Smooth muscle cell (in vitro differentiated cells): ENCODE results near the gene STK11. TPM values are rescaled to one million over a fixed set of nuclear protein-coding genes. Genes with fewer than 3 reads are reported as not detected.

ENCODE experiments used
- DNase-seq: peaks from one replicate; lab custom pipeline; 2025; ENCODE audit not compliant: unreplicated experiment; lab: John Stamatoyannopoulos, UW
- H2AFZ ChIP-seq: fragments of 200-600 bp; sonication (generic); 2 replicates; pipeline ENCODE4 v1.6.0; 2016; ENCODE audit warnings: antibody characterized with exemption, low read depth, mild to moderate bottlenecking
- H3F3A ChIP-seq: fragments of 200-600 bp; sonication (generic); 2 replicates; pipeline ENCODE4 v1.6.0; 2017; ENCODE audit warnings: antibody characterized with exemption, low read depth
- H3K27ac ChIP-seq: fragments of 200-600 bp; sonication (generic); 2 replicates; pipeline ENCODE4 v1.5.1; 2016; ENCODE audit warnings: low read depth, mild to moderate bottlenecking
- H3K27me3 ChIP-seq: fragments of 200-600 bp; sonication (generic); 2 replicates; pipeline ENCODE4 v1.6.1; 2016; ENCODE audit warnings: low read depth, mild to moderate bottlenecking
- H3K36me3 ChIP-seq: fragments of 200-600 bp; sonication (generic); 2 replicates; pipeline ENCODE4 v1.5.1; 2016; ENCODE audit warnings: low read depth
- H3K4me1 ChIP-seq: fragments of 200-600 bp; sonication (generic); 2 replicates; pipeline ENCODE4 v1.5.1; 2016; ENCODE audit warnings: low read depth
- H3K4me2 ChIP-seq: fragments of 200-600 bp; sonication (generic); 2 replicates; pipeline ENCODE4 v1.6.0; 2016; ENCODE audit warnings: mild to moderate bottlenecking
- H3K4me3 ChIP-seq: fragments of 200-600 bp; sonication (generic); 2 replicates; pipeline ENCODE4 v1.5.1; 2016; ENCODE audit warnings: mild to moderate bottlenecking
- H3K79me2 ChIP-seq: fragments of 200-600 bp; sonication (generic); 2 replicates; pipeline ENCODE4 v1.6.0; 2016; ENCODE audit warnings: low read depth, mild to moderate bottlenecking
- H3K9ac ChIP-seq: fragments of 200-600 bp; sonication (generic); 2 replicates; pipeline ENCODE4 v1.6.0; 2016; ENCODE audit warnings: low read depth
- H3K9me3 ChIP-seq: fragments of 200-600 bp; sonication (generic); replicated peaks from 2 replicates; pipeline ENCODE4 v1.5.1; 2016; ENCODE audit warnings: low read depth
- H4K20me1 ChIP-seq: fragments of 200-600 bp; sonication (generic); 2 replicates; pipeline ENCODE4 v1.6.0; 2016; ENCODE audit warnings: low read depth
- CTCF ChIP-seq: fragments of 200-600 bp; sonication (generic); IDR thresholded peaks from 2 replicates; pipeline ENCODE4 v1.5.1; 2017; ENCODE audit warnings: borderline replicate concordance, mild to moderate bottlenecking, antibody characterized with exemption; ENCODE audit not compliant: insufficient read depth, poor library complexity, severe bottlenecking
- WGBS: methylation state at CpG from one replicate; pipeline ENCODE4 v1.1.7; 2016; ENCODE audit warnings: low lambda C conversion rate; 5-methylcytosine and 5-hydroxymethylcytosine counted together
- polyA plus RNA-seq: library from polyadenylated mRNA; unstranded; fragments of >200 nt; fragmentation: Nextera tagmentation; extraction: Ambion mirVana; gene quantifications from 2 replicates; pipeline ENCODE4 v1.2.1, GENCODE V29; 2016
- total RNA-seq: library from RNA; depleted of rRNA; stranded (reverse); fragments of >200 nt; gene quantifications from 2 replicates; pipeline ENCODE4 v1.2.3, GENCODE V29; 2014

Gene STK11
- total and polyA plus RNA-seq, 2 experiments from 2014 or later: 23.6 to 62.3 TPM

- no peak overlapping the region for H3K4me2 ChIP-seq
- no peak for TF ChIP-seq CTCF
- H3K4me1 ChIP-seq: no peaks in the 10 kb centered on the region
- H3K27me3 ChIP-seq: no peaks in the 10 kb centered on the region
- 94% methylated on average over 43 of the region's 61 CpGs for WGBS
- H3K9me3 ChIP-seq: no peaks in the 10 kb centered on the region
- no peak overlapping the region for H3K27ac ChIP-seq
- peaks cover 8% of the 10 kb centered on the region for H3F3A ChIP-seq
- peaks cover 50% of the 10 kb centered on the region for H4K20me1 ChIP-seq
- DNase-seq: no peak
- H3K79me2 ChIP-seq: no peaks in the 10 kb centered on the region
- H3K9ac ChIP-seq: no peak overlapping the region
- no peak overlapping the region for H3K4me3 ChIP-seq
- no peak overlapping the region for H2AFZ ChIP-seq
- no peaks in the 10 kb centered on the region for H3K36me3 ChIP-seq
These were observed 24.6 kb downstream of the STK11 start for GRCh38 chr19:1229924-1230782.

- Histone ChIP-seq H3K4me3 (no peak overlapping the region), H3F3A (peaks cover 8% of the 10 kb centered on the region), H3K79me2 (peaks cover 4% of the 10 kb centered on the region), H2AFZ (no peak overlapping the region), H3K4me2 (no peak overlapping the region), H3K9me3 (no peaks in the 10 kb centered on the region), H3K4me1 (no peaks in the 10 kb centered on the region), H4K20me1 (peaks cover 51% of the 10 kb centered on the region), H3K27ac (no peak overlapping the region), H3K36me3 (no peaks in the 10 kb centered on the region), H3K9ac (no peak overlapping the region), H3K27me3 (no peaks in the 10 kb centered on the region)
- 97% methylated on average over 16 of the region's 38 CpGs for WGBS
- no peak for DNase-seq
- TF ChIP-seq CTCF: no peak
These were observed 25.4 kb downstream of the STK11 start for GRCh38 chr19:1230783-1231489.

- DNase-seq: no peak
- H3K79me2 ChIP-seq: peaks cover 4% of the 10 kb centered on the region
- H3K9me3 ChIP-seq: no peaks in the 10 kb centered on the region
- H2AFZ ChIP-seq: no peak overlapping the region
- H3K27me3 ChIP-seq: no peaks in the 10 kb centered on the region
- H3F3A ChIP-seq: peaks cover 8% of the 10 kb centered on the region
- H4K20me1 ChIP-seq: peaks cover 53% of the 10 kb centered on the region
- H3K27ac ChIP-seq: no peak overlapping the region
- no peaks in the 10 kb centered on the region for H3K36me3 ChIP-seq
- no peak for TF ChIP-seq CTCF
- no peak overlapping the region for H3K9ac ChIP-seq
- no peak overlapping the region for H3K4me2 ChIP-seq
- H3K4me1 ChIP-seq: peaks cover 4% of the 10 kb centered on the region
- no peak overlapping the region for H3K4me3 ChIP-seq
- 75% methylated on average over 14 of the region's 15 CpGs for WGBS
These were observed 26.4 kb downstream of the STK11 start for GRCh38 chr19:1231729-1232637.
